Lung microvascular endothelial cell (primary cell): ENCODE data around the gene CTSA. TPM values are rescaled to one million over a fixed set of nuclear protein-coding genes. Genes with fewer than 3 reads are reported as not detected.
"Not testable (repeated sequence)": the region's sequence is repeated elsewhere in the genome, so short reads cannot be mapped to it uniquely, and the experiment has no call there.

Experiments
- DNase-seq, 2 donors: peaks; one replicate each; pipeline versions ENCODE4 v3.0.0 to v3.0.0-alpha.2; 2010; ENCODE audit warnings: low read depth in 2 of 2
- total RNA-seq: library from RNA; depleted of rRNA; stranded (reverse); fragments of >200 nt; gene quantifications from 2 replicates; pipeline ENCODE4 v1.2.1, GENCODE V29; 2014

Gene CTSA
- total RNA-seq, 1 donor from 2014 or later, result 64.1 TPM

DNA sequence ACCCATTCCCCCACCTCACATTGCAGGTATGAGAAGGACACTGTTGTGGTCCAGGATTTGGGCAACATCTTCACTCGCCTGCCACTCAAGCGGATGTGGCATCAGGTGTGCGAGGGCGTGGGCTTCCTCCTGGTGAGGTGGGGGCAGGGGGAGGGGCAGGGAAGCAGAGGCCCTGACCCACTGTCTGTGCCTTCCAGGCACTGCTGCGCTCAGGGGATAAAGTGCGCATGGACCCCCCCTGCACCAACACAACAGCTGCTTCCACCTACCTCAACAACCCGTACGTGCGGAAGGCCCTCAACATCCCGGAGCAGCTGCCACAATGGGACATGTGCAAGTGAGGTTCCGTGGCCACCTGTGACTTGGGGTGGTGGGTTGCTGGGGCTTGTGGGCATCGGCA is 3.7 kb downstream of the CTSA start:
- DNase-seq, result no peak

DNA sequence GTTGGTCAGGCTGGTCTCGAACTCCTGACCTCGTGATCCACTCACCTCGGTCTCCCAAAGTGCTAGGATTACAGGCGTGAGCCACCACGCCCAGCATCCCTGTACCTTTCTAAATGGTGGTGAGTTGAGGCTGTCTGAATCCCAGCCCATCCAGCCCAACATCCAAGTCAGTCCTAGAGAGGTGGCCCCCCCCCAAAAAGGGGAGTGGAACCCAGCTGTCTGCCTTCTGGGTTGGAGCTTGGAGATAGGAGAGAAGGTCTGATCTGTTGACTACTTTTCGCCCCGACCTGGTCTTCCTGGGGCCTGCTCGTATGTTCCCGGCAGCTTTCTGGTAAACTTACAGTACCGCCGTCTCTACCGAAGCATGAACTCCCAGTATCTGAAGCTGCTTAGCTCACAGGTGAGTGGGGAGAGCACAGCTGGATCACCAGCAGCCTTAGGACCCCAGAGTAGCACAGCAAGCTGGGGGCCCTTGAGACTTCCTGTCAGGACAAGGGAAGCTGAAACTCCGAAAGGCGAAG is 5.6 kb downstream of the CTSA start:
- no peak for DNase-seq

- DNase-seq, result no peak
These were observed 6.2 kb downstream of the CTSA start for GRCh38 chr20:45897289-45897688.

DNA sequence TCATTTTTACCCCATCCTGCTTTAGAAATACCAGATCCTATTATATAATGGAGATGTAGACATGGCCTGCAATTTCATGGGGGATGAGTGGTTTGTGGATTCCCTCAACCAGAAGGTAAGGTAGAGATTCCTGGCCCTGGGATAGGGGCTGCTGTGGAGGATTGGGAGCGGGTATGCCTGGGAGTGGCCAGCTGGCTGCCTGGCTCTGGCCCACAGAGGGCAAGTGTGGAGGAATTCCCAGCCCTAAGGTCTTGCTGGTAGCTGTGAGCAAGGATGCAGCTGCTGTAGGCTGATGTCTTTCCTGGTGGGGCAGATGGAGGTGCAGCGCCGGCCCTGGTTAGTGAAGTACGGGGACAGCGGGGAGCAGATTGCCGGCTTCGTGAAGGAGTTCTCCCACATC is 6.6 kb downstream of the CTSA start:
- DNase-seq, result no peak

GRCh38 chr20:45898285-45898684 is 7.2 kb downstream of the CTSA start:
- DNase-seq, result no peak

- DNase-seq, result no peak
These were observed 8.1 kb downstream of the CTSA start for GRCh38 chr20:45899046-45899835.

DNA sequence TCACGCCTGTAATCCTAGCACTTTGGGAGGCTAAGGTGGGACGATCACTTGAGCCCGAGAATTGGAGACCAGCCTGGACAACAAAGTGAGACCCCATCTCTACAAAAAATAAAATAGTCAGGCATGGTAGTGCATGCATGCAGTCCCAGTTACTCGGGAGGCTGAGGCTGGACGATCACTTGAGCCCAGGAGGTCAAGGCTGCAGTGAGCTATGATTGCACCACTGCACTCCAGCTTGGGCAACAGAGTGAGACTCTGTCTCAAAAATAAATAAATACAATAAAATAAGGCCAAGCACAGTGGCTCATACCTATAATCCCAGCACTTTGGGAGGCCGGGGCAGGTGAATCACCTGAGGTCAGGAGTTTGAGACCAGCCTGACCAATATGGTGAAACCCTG is 10.2 kb downstream of the CTSA start:
- not testable (repeated sequence) for DNase-seq

DNA sequence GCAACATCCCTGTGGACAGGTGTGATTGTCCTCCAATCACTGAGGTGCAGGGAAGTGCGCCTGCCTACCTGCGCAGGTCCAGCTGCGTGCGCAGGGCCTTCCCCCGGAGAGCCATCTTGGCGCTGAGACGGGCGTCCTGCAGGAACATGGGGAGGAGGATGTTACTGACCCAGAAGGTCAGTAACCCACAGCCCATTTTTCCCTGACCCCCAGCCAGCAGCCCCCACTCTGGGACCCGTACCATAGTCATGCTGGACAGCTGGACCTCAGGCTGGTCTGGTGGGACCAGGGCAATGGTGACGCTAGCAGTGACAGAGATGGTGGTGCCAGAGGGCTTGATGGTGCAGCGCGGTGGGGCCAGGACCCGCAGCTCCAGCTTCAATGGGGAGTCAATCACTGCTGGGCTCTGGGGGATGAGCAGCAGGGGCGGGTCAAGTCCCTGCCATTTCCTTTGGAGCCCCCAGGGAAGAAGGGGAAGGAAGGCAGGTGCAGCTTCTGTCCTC is 11.1 kb downstream of the CTSA start:
- no peak for DNase-seq

GRCh38 chr20:45904583-45905504 is 13.7 kb downstream of the CTSA start:
- DNase-seq, result no peak

- DNase-seq, result no peak
These were observed 14.5 kb downstream of the CTSA start for GRCh38 chr20:45905505-45906079.

GRCh38 chr20:45907219-45907948 is 16.2 kb downstream of the CTSA start:
- DNase-seq, result no peak

DNA sequence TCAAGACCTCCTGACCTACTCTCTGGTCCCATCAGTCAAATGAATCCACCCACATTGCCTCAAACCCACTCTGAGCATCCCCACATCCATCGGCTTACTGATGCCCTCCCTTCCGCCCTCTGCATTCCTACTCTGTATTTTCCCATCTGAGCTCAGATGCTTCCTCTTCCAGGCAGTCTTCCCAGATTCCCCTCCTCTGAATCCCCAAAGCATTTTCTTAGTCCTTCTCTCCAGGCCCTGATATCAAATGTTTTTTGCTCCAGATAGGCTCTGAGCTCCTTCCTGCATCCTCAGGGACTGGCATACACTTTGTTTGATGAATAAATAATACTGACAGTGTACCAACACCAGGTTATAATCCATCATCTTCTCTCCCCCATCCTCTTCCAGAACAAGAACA is 16.9 kb downstream of the CTSA start:
- no peak for DNase-seq

- DNase-seq, result no peak
These were observed 18.2 kb downstream of the CTSA start for GRCh38 chr20:45909336-45909808.

GRCh38 chr20:45909817-45910669 is 18.9 kb downstream of the CTSA start:
- DNase-seq, result no peak

- DNase-seq, result peak; percentile 51 to 100
These were observed 19.7 kb downstream of the CTSA start for GRCh38 chr20:45910670-45911485.

DNA sequence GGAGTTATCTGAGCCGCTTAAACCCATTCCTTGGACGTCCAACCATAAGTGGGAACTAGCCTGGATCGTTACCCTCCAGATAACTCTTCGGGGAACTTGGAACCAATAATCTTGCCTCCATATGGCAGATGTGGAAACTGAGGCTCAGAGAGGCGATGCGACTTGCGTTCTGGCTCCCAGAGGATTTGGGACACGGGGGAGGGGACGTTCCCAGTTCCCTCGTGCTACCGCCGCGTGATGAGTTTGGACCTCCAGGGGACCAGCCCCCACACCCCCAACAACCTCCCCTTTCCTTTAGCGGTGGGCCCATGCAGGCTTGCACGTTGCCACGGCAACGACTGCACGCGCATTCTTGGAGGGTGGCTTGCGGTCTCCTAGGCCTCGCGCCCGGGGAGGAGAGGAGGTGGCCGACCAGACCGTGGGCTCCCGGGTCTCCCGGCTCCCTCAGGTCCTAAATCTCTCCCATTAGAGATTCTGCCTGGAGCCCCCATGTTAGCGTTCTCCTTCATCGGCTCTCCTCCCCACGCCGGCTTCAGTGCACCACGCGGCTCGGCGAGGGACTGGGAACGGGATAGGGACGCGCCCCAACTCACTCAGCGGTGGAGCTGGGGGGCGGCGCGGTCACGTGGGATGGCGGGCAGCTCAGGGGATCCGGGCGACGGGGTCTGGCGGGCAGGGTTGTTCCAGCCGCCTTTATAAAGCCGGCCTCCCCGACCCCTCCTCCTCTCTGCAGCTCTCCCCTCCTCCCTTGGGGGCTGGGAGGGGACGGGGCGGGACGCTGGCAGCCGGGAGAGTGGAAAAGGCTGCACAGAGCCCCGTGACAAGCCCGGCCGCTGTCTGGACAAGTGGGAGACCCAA is 20.6 kb downstream of the CTSA start, which contains the start of gene PLTP:
Gene PLTP, minus strand, starts transcription at position 670 of the 858 bp plus-strand sequence. CDS start 703 bp downstream, outside the sequence.
- peak; percentile 39 to 70 for DNase-seq

GRCh38 chr20:45912344-45912682 is 21.2 kb downstream of the CTSA start:
- no peak for DNase-seq

DNA sequence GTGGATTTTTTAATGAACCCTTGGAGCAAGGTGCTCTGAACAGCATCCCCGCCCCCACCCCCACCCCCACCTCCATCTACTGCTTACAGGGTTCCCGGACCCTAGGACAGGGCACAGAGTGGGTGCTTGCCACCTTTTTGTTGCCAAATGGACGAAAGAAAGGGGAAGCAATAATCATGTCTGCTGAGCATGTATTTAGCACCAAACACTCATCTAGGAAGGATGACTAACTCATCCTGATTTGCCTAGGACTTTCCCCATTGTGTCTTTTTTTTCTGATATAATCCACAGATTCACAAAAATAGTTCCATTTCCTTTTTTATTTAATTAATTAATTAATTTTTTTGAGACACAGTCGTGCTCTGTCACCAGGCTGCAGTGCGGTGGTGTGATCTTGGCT is 22.0 kb downstream of the CTSA start:
- peak; percentile 63 to 80 for DNase-seq
